HG03460 (cell line): ENCODE measurements around the gene WDR27.
"Not testable (repeated sequence)": the region's sequence is repeated elsewhere in the genome, so short reads cannot be mapped to it uniquely, and the experiment has no call there.

Experiments used
- ATAC-seq: cut with Tn5 transposase; IDR thresholded peaks from one replicate; pipeline ENCODE4 v1.9.1; 2021; ENCODE audit not compliant: unreplicated experiment

Gene WDR27

DNA sequence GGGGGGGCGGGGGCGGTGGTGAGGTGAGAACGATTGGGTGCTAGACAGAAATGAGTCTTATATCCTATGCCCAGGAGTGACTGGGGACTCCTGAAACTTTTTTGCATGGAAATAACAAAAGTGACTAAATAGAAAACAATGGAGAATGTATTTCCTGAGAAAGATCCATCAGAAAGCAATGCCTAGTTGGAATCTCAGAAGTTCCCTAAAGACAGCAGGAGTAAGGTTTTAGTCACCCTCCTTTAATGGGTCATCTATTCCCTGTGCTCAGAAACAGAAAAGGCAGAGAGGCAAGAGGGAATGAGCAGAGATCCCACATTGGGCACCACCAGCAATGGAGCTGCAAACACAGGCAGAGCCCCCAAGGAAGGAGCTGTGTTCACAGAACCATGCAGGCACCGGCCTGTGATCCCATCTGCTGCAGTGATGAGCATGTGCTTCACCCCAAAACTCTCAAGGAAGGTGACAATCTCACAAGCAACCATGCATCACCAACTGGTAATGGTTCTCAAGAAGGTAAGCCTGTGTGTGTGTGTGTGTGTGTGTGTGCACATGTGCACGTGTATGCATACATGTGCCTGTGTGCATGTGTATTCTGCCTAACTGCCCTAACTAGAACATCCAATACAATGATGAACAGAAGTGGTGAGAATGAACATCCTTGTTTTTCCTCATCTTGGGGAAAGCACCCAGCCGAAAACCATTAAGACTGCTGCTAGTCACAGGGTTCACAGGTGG is 168.4 kb downstream of the WDR27 start:
- ATAC-seq = no peak

DNA sequence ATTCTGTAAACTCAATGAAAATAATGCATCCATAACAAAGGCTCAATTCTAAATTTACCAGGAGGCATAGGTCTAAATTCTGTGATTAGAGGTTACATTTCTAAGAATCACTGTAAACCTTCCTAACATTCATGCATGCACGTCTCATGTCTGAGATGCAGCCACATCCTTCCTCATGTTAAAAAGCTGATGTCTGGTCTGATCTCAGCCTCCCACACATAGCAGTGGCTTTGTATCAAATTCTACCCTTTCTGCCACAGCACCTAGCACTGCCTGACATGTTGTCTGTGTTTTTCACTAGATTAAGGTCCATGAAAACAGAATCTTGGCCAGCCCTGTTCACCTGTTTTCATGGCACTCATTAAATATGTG is 171.1 kb downstream of the WDR27 start:
- ATAC-seq = no peak

DNA sequence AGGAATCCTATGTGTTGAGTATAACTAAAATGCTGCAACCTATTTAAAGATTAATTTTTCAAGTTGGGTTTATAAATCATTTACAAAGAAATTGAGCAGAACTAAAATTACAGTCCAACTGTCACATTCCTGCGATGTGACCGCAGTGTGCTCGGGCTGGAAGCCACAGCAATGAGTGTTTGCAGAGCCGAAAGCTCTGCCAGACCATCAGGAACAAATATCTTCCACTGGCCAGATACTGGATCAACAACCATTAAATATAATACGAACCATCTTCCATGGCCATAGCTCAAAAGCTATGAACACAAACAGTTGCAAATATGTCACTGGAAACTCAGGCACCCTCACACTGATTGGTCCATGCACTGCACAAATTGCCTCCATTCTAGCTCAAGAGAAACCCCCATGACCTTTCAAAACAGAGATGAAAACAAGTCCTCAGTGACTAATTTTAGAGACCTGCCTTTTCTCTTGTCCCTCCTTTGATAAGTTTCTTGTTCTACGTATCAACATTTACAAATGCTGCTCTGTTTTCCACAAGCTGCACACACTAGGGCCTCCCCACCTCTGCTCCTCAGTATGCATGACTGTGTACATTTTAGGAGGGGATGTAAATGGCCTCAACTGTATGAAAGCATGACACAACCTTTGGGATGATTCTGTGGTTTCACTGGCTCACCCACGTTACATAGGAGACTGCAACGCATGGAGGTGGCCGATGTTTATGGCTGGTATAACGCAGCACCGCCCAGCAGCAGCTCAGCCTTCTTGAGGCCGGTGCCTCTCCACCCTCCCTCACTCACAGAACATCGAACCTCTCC is 171.7 kb downstream of the WDR27 start:
- ATAC-seq = no peak

- no peak for ATAC-seq
These were observed 173.1 kb downstream of the WDR27 start for GRCh38 chr6:169528755-169529154.

DNA sequence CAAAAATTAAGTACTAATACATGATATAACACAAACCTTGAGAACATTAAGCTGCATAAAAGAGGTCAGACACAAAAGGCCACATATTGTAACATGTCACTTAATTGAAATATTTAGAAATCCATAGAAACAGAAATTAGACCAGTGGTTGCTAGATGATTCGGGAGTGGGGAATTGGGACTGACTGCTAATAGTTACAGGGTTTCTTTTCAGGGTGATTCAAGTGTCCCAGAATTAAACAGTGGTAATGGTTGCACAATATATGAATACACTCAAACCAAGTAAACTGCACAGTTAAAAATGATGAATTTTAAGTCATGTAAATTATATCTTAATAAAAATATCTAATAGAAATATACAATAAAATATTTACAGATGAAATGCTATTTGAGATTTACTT is 174.5 kb downstream of the WDR27 start:
- ATAC-seq = no peak

GRCh38 chr6:169521825-169522224 is 180.0 kb downstream of the WDR27 start:
- ATAC-seq = no peak

DNA sequence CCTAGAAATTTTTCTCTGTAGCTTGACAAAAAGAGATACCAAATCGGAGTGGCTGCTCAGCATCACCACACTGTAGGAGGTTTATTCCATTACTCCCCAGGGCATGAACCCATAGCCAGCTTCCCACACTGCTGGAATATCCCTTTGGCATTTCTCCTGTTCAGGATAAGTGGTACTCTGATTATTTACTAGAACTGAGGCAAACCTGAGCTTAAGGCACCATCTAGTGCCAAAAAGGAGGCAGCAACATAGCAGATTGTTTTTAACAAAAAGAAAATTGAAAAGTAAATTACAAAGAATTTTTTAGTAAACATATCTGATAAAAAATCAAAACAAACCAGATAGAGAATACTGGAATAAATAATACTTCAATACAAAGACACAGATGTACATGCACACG is 181.7 kb downstream of the WDR27 start:
- ATAC-seq = no peak

DNA sequence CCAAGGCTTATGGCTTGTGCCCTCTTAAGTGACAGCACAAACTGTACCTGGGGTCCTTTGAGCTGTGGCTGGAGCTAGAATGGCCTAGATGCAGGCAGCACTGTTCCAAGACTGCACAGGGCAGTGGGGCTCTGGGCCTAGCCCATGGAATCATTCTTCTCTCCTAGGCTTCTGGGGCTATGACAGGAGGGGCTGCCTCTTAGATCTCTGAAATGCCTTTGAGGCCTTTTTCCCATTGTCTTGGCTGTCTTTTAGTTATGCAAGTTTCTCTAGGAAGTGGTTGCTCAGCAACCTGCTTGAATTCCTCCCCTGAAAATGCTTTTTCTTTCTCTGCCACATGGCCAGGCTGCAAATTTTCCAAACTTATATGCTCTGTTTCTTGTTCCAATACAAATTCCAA is 183.4 kb downstream of the WDR27 start:
- no peak for ATAC-seq

GRCh38 chr6:169513478-169514193 is 188.2 kb downstream of the WDR27 start:
- ATAC-seq = no peak

GRCh38 chr6:169511785-169512184 is 190.0 kb downstream of the WDR27 start:
- ATAC-seq = not testable (repeated sequence)

- no peak for ATAC-seq
These were observed 191.0 kb downstream of the WDR27 start for GRCh38 chr6:169510871-169511270.

- no peak for ATAC-seq
These were observed 193.4 kb downstream of the WDR27 start for GRCh38 chr6:169508452-169508851.

- no peak for ATAC-seq
These were observed 198.2 kb downstream of the WDR27 start for GRCh38 chr6:169503422-169504152.

GRCh38 chr6:169502445-169502844 is 199.4 kb downstream of the WDR27 start:
- no peak for ATAC-seq

DNA sequence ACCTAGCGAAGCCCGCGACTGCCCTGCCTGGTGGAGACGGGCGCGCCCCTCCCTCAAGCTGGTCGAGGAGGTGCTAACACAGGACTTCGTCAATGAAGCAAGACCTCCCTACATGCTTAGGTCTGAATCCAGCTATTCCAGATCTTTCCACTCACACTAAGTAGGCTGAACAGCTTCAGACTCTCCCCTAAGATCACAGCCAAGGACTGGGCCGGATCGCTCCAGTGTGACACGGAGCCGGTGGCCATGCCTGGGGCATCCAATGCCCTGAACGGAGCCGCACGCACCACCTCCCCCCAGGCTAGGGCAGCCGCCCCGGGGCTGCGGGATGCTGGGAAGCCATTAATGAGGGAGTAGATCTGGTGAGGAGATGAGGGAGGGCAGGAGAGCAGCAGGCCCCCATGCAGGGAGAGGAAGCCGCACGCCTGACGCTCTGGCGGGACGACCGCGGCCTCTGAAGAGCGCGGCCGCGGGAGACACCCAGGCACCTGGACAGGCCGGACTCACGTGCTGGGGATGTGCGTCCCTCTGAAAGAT is 200.0 kb downstream of the WDR27 start:
- ATAC-seq = no peak

- no peak for ATAC-seq
These were observed 200.7 kb downstream of the WDR27 start for GRCh38 chr6:169501128-169501527.

DNA sequence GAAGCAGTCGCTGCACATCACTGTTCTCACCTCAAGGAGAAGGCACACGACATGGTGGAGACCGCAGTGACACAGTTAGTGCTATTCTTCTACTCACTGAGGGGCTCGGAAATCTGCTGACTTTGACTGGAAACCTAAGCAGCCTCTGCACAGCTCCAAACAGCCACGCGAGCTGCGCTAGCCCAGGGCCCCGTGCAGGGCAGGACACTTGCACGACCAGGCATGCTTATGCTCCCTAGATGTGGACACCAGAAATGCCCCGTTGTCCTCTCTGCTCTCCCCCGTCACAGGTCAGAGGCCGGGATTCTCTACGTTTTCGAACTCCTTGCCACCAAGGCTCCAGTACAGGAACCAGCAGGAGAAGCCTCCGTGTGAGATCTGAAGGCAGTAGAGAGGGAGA is 201.1 kb downstream of the WDR27 start:
- no peak for ATAC-seq

DNA sequence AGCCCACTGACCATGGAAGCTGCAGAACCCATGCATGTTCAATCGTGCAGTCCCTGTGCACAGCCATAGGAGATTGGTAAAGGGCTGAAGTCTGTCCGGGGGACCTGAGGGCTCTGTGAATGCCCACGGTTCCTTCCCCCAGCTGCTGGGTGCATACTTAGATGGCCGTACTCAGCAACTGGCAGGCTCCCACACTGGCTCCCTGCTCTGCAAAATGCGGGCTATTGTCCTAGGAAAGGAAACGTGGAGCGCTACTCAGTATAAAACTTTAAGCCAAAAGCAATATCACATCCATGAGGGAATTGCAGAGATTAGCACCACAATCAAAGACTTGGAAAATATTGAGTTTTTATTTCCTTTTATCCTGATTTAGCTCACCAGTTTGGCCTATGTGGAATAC is 202.0 kb downstream of the WDR27 start:
- ATAC-seq = no peak

- no peak for ATAC-seq
These were observed 202.8 kb downstream of the WDR27 start for GRCh38 chr6:169498916-169499513.

DNA sequence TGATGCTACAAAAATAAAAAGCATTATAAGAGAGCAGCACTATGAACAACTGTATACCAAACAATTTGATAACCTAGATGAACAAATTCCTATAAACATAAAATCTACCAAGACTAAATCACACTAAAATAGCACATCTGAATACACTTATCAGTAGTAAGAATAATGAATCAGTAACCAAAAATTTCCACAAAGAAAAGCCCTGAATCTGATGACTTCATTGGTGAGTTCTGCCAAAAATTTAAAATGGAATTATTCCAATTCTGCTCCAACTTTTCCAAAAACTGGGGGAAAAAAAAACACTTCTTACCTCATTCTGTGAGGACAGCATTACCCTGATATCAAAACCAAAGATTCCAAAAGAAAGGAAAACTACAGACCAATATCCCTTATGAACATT is 206.2 kb downstream of the WDR27 start:
- ATAC-seq = no peak

GRCh38 chr6:169494038-169494437 is 207.8 kb downstream of the WDR27 start:
- ATAC-seq = no peak
